Osteoblast (primary cell): Measurements from ENCODE around the gene TIAM2. TPM values are rescaled to one million over a fixed set of nuclear protein-coding genes. Genes with fewer than 3 reads are reported as not detected.
"Not testable (repeated sequence)": the region's sequence is repeated elsewhere in the genome, so short reads cannot be mapped to it uniquely, and the experiment has no call there.

Source experiments
- DNase-seq: peaks from one replicate; pipeline ENCODE4 v3.0.0; 2011; ENCODE audit warnings: low spot score, mixed read lengths; ENCODE audit not compliant: insufficient read length; ENCODE audit errors: missing footprints
- H2AFZ ChIP-seq: 2 replicates; pipeline ENCODE4 v1.6.0; 2011; ENCODE audit warnings: mild to moderate bottlenecking, low read length
- H3K27ac ChIP-seq: 2 replicates; pipeline ENCODE4 v1.5.1; 2011; ENCODE audit warnings: mild to moderate bottlenecking, low read depth, low read length, moderate library complexity
- H3K27me3 ChIP-seq: 2 replicates; pipeline ENCODE4 v1.6.0; 2012; ENCODE audit warnings: mild to moderate bottlenecking, control low read depth, inconsistent platforms, low read length, moderate library complexity; ENCODE audit not compliant: insufficient read depth
- H3K36me3 ChIP-seq: 2 replicates; pipeline ENCODE4 v1.5.1; 2011; ENCODE audit warnings: mild to moderate bottlenecking, low read length, control low read depth, moderate library complexity; ENCODE audit not compliant: insufficient read depth
- H3K4me1 ChIP-seq: 2 replicates; pipeline ENCODE4 v1.5.1; 2011; ENCODE audit warnings: mild to moderate bottlenecking, low read length, control low read depth, moderate library complexity; ENCODE audit not compliant: insufficient read depth
- H3K4me2 ChIP-seq: 2 replicates; pipeline ENCODE4 v1.6.0; 2011; ENCODE audit warnings: mild to moderate bottlenecking, low read length; ENCODE audit not compliant: insufficient read depth
- H3K4me3 ChIP-seq: fragments of 200-600 bp; sonication (generic); 3 replicates; pipeline ENCODE4 v1.5.1; 2012; ENCODE audit warnings: mild to moderate bottlenecking, low read length, inconsistent platforms; ENCODE audit not compliant: insufficient read depth
- H3K79me2 ChIP-seq: 2 replicates; pipeline ENCODE4 v1.6.0; 2012; ENCODE audit warnings: mild to moderate bottlenecking, low read length, control low read depth, inconsistent platforms; ENCODE audit not compliant: insufficient read depth
- H3K9me3 ChIP-seq: 2 replicates; pipeline ENCODE4 v1.5.1; 2011; ENCODE audit warnings: low read depth, low read length, control low read depth
- H4K20me1 ChIP-seq: 2 replicates; pipeline ENCODE4 v1.6.0; 2012; ENCODE audit warnings: mild to moderate bottlenecking, low read length, control low read depth; ENCODE audit not compliant: insufficient read depth
- CTCF ChIP-seq: IDR thresholded peaks from 2 replicates; pipeline ENCODE4 v1.5.1; 2011; ENCODE audit warnings: mild to moderate bottlenecking, low read depth, low read length, moderate library complexity; ENCODE audit errors: extremely low read depth
- total RNA-seq: library from RNA; depleted of rRNA; stranded (reverse); fragments of >200 nt; gene quantifications from 2 replicates; pipeline ENCODE4 v1.2.3, GENCODE V29; 2012

TIAM2 gene
- total RNA-seq, 1 donor = 31.8 TPM

GRCh38 chr6:154960854-154961530 lies 34.1 kb upstream of the TIAM2 start:
- TF ChIP-seq CTCF = no peak
- no peaks in the 10 kb centered on the region for H3K36me3 ChIP-seq
- no peak for DNase-seq
- H3K4me3 ChIP-seq = no peak overlapping the region
- H2AFZ ChIP-seq = no peak overlapping the region
- H3K9me3 ChIP-seq = no peaks in the 10 kb centered on the region
- no peak overlapping the region for H3K4me2 ChIP-seq
- no peaks in the 10 kb centered on the region for H3K79me2 ChIP-seq
- H4K20me1 ChIP-seq = no peaks in the 10 kb centered on the region
- no peaks in the 10 kb centered on the region for H3K27me3 ChIP-seq
- peaks cover 9% of the 10 kb centered on the region for H3K4me1 ChIP-seq
- no peak overlapping the region for H3K27ac ChIP-seq

GRCh38 chr6:154962753-154963152 lies 32.4 kb upstream of the TIAM2 start:
- no peaks in the 10 kb centered on the region for H3K79me2 ChIP-seq
- H3K4me2 ChIP-seq = peak overlapping the region; percentile 49
- peak overlapping the region; percentile 20 for H3K4me3 ChIP-seq
- no peaks in the 10 kb centered on the region for H4K20me1 ChIP-seq
- no peaks in the 10 kb centered on the region for H3K36me3 ChIP-seq
- H3K4me1 ChIP-seq = peaks cover 9% of the 10 kb centered on the region
- peak; percentile 99 for DNase-seq
- peak overlapping the region; percentile 38 for H3K27ac ChIP-seq
- no peaks in the 10 kb centered on the region for H3K9me3 ChIP-seq
- no peak for TF ChIP-seq CTCF
- H3K27me3 ChIP-seq = no peaks in the 10 kb centered on the region
- H2AFZ ChIP-seq = peak overlapping the region; percentile 11

DNA sequence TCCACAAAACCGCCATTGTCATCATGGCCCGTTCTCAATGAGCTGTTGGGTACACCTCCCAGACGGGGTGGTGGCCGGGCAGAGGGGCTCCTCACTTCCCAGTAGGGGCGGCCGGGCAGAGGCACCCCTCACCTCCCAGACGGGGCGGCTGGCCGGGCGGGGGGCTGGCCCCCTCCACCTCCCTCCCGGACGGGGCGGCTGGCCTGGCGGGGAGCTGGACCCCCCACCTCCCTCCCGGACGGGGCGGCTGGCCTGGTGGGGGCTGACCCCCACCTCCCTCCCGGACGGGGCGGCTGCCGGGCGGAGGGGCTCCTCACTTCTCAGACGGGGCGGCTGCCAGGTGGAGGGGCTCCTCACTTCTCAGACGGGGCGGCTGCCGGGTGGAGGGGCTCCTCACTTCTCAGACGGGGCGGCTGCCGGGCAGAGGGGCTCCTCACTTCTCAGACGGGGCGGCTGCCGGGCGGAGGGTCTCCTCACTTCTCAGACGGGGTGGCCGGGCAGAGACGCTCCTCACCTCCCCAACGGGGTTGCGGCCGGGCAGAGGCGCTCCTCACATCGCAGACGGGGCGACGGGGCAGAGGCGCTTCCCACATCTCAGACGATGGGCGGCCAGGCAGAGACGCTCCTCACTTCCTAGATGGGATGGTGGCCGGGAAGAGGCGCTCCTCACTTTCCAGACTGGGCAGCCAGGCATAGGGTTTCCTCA lies 28.9 kb upstream of the TIAM2 start:
- not testable (repeated sequence) for H3K79me2 ChIP-seq, H3K4me3 ChIP-seq, DNase-seq, H2AFZ ChIP-seq, H3K27ac ChIP-seq, H3K4me1 ChIP-seq, H3K4me2 ChIP-seq, H3K27me3 ChIP-seq, H4K20me1 ChIP-seq, H3K36me3 ChIP-seq, H3K9me3 ChIP-seq

GRCh38 chr6:154969796-154970195 lies 25.3 kb upstream of the TIAM2 start:
- Histone ChIP-seq H3K4me3 (no peak overlapping the region), H3K36me3 (no peaks in the 10 kb centered on the region), H3K9me3 (no peaks in the 10 kb centered on the region), H3K27me3 (no peaks in the 10 kb centered on the region), H3K27ac (no peak overlapping the region), H3K4me1 (no peaks in the 10 kb centered on the region), H4K20me1 (no peaks in the 10 kb centered on the region), H2AFZ (no peak overlapping the region), H3K79me2 (no peaks in the 10 kb centered on the region), H3K4me2 (no peak overlapping the region)
- no peak for DNase-seq
- no peak for TF ChIP-seq CTCF
